ENCODE measurements around the gene CACNA2D1. TPM values are rescaled to one million over a fixed set of nuclear protein-coding genes. Genes with fewer than 3 reads are reported as not detected.

CACNA2D1 gene
- total RNA-seq, 1 experiment from 2014 or later = 36.2 TPM

DNA sequence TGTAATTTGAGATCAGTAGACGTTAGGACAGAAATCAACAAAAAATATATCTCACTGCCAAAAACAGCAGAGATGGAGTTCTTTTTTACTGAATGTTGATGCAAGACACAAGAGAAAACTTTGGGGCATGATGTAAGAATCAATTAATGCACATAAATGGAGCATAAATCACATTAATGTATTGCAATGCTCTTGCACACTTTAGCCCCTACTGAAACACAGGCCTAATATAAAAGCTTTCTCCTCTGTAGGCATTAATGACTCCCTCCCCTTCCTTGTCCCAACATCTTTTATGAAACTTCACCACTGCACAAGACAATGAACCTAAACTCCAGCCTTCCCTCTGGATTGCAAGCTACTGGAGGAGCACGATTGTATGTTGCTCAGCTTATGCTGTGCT is 58.8 kb downstream of the CACNA2D1 start:
- no peak for DNase-seq
- Mint-ChIP-seq H3K4me3 (no peak overlapping the region), H3K9me3 (no peaks in the 10 kb centered on the region), H3K27ac (peak overlapping the region; percentile 10 to 65 (median 11); a peak in 3 of 7 replicates), H3K36me3 (ENCODE audit: insufficient read depth in 1 of 3, low read depth in 3 of 3) (no peaks in the 10 kb centered on the region), H3K4me1 (peaks cover 35 to 40% of the 10 kb centered on the region in 2 experiments), H3K27me3 (ENCODE audit: low read depth) (no peaks in the 10 kb centered on the region)
- TF ChIP-seq, protein P1, sequence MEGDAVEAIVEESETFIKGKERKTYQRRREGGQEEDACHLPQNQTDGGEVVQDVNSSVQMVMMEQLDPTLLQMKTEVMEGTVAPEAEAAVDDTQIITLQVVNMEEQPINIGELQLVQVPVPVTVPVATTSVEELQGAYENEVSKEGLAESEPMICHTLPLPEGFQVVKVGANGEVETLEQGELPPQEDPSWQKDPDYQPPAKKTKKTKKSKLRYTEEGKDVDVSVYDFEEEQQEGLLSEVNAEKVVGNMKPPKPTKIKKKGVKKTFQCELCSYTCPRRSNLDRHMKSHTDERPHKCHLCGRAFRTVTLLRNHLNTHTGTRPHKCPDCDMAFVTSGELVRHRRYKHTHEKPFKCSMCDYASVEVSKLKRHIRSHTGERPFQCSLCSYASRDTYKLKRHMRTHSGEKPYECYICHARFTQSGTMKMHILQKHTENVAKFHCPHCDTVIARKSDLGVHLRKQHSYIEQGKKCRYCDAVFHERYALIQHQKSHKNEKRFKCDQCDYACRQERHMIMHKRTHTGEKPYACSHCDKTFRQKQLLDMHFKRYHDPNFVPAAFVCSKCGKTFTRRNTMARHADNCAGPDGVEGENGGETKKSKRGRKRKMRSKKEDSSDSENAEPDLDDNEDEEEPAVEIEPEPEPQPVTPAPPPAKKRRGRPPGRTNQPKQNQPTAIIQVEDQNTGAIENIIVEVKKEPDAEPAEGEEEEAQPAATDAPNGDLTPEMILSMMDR (conservative IDR thresholded peaks at IDR 0.05) = no peak
- H3T11ph ChIP-seq (ENCODE audit: low read length) = no peak overlapping the region
- H3K14ac ChIP-seq (ENCODE audit: insufficient read depth, low read length) = no peak overlapping the region
- H4K91ac ChIP-seq (ENCODE audit: insufficient read length, low read depth, low read length) = no peak overlapping the region
- no peaks in the 10 kb centered on the region for H3K23me2 ChIP-seq (ENCODE audit: insufficient read length, low read depth, low read length, poor library complexity, severe bottlenecking)
- H3K23ac ChIP-seq (ENCODE audit: insufficient read length, low read depth, low read length) = no peak overlapping the region
- no peaks in the 10 kb centered on the region for H4K20me1 ChIP-seq (ENCODE audit: control insufficient read depth, insufficient read depth, insufficient read length)
- H3K4ac ChIP-seq (ENCODE audit: low read depth, low read length) = no peak overlapping the region
- no peaks in the 10 kb centered on the region for H3K9me3 ChIP-seq (ENCODE audit: control insufficient read depth, low read depth, low read length)
- H2AFZ ChIP-seq (ENCODE audit: low read length) = no peak overlapping the region
- no peaks in the 10 kb centered on the region; the same call in 1 of the 2 replicates for H3K4me1 ChIP-seq (ENCODE audit: insufficient read depth, low read length)
- H4K5ac ChIP-seq (ENCODE audit: insufficient read length, low read depth, low read length) = no peak overlapping the region
- no peak overlapping the region for H2AK5ac ChIP-seq (ENCODE audit: insufficient read length, low read length)
- H3K18ac ChIP-seq (ENCODE audit: insufficient read length, low read depth, low read length) = no peak overlapping the region
- no peak overlapping the region for H2BK20ac ChIP-seq (ENCODE audit: low read depth, low read length, poor library complexity, severe bottlenecking)
- H4K8ac ChIP-seq (replicated peaks; ENCODE audit: insufficient read length, low read depth, low read length) = no peak overlapping the region
- no peak overlapping the region for H3K4me2 ChIP-seq (ENCODE audit: insufficient read depth, insufficient read length, low read length)
- no peak overlapping the region for H3K56ac ChIP-seq (ENCODE audit: insufficient read length, low read depth, low read length)
- H3K27me3 ChIP-seq (ENCODE audit: insufficient read depth, low read length) = no peaks in the 10 kb centered on the region
- WGBS (ENCODE audit: extremely low coverage, insufficient read length, low lambda C conversion rate) = no CpG with 5 or more reads among the region's 2 CpGs
- H2BK15ac ChIP-seq (ENCODE audit: low read depth, low read length) = no peak overlapping the region
- no peaks in the 10 kb centered on the region for H3K79me1 ChIP-seq (ENCODE audit: insufficient read depth, low read depth, low read length, poor library complexity, severe bottlenecking)
- no peak overlapping the region for H3K27ac ChIP-seq (ENCODE audit: insufficient read length, low read depth, low read length)
- no peak overlapping the region for H2BK5ac ChIP-seq (ENCODE audit: insufficient read length, low read length)
- H3K9ac ChIP-seq (ENCODE audit: extremely low read depth, insufficient read length, low read length) = no peak overlapping the region
- H2BK120ac ChIP-seq (ENCODE audit: low read depth, low read length, poor library complexity, severe bottlenecking) = no peak overlapping the region
- no peaks in the 10 kb centered on the region for H3K79me2 ChIP-seq (ENCODE audit: insufficient read depth, low read length)
- no peak overlapping the region for H2BK12ac ChIP-seq (ENCODE audit: insufficient read length, low read depth, low read length)
